ENCODE measurements around the gene CATSPER1. TPM values are rescaled to one million over a fixed set of nuclear protein-coding genes. Genes with fewer than 3 reads are reported as not detected.
"Not testable (repeated sequence)": the region's sequence is repeated elsewhere in the genome, so short reads cannot be mapped to it uniquely, and the experiment has no call there.

Gene CATSPER1
- total and polyA plus RNA-seq, 2 of the 8 experiments (the other 6 are each of a cell fraction or from before 2014, with no cell fraction given) = not detected

- H3K9me3 ChIP-seq (ENCODE audit: insufficient read depth in 2 of 2, low read depth in 1 of 2, low read length in 1 of 2); H3K36me3 ChIP-seq (ENCODE audit: control insufficient read depth in 2 of 4, insufficient read depth in 4 of 4, low read length in 3 of 4); H3K4me2 ChIP-seq (ENCODE audit: insufficient read depth in 1 of 2, low read depth in 2 of 2, low read length in 2 of 2); H2BK20ac ChIP-seq (ENCODE audit: low read length); H3K23me2 ChIP-seq (ENCODE audit: low read depth, low read length); H3K4ac ChIP-seq (replicated peaks; ENCODE audit: insufficient read length, low read depth, low read length); H3K4me1 ChIP-seq (replicated peaks in 1 of 4; ENCODE audit: control insufficient read depth in 3 of 4, insufficient read depth in 4 of 4, low read length in 3 of 4); H3K14ac ChIP-seq (ENCODE audit: insufficient read length); H4K20me1 ChIP-seq (replicated peaks in 1 of 2; ENCODE audit: control insufficient read depth in 1 of 2, insufficient read depth in 2 of 2, low read length in 2 of 2); H2AK5ac ChIP-seq (ENCODE audit: low read depth, low read length); H3K27ac ChIP-seq (ENCODE audit: low read depth, low read length); H2BK120ac ChIP-seq (replicated peaks; ENCODE audit: low read depth, low read length); H4K5ac ChIP-seq (ENCODE audit: insufficient read length, low read depth, low read length); H2AFZ ChIP-seq (ENCODE audit: low read length); H4K8ac ChIP-seq (ENCODE audit: extremely low read depth, insufficient read depth, low read length); H3K18ac ChIP-seq (ENCODE audit: extremely low read depth, low read length); H2BK5ac ChIP-seq (ENCODE audit: low read depth, low read length); H3K79me2 ChIP-seq (ENCODE audit: control insufficient read depth in 1 of 2, insufficient read depth in 2 of 2, low read length in 2 of 2); FAIRE-seq; H4K91ac ChIP-seq (replicated peaks; ENCODE audit: insufficient read length, low read length); H3K4me3 ChIP-seq (ENCODE audit: extremely low read depth in 1 of 4, insufficient read depth in 2 of 4, low read depth in 3 of 4, low read length in 4 of 4); H3K23ac ChIP-seq (ENCODE audit: insufficient read length); H3K79me1 ChIP-seq (ENCODE audit: low read depth, low read length); H2BK15ac ChIP-seq (ENCODE audit: low read length); H3K56ac ChIP-seq (replicated peaks; ENCODE audit: insufficient read length, low read depth, low read length); H3K9ac ChIP-seq (replicated peaks in 1 of 4; ENCODE audit: extremely low read depth in 1 of 4, low read depth in 3 of 4, low read length in 3 of 4); DNase-seq (ENCODE audit: low read depth in 1 of 2, low spot score in 2 of 2): not testable (repeated sequence)
- ChIA-PET POLR2A (ENCODE audit: partially characterized antibody) (interaction anchor here (1.7 kb wide), 1 partner anchor 21 kb away, joined by 6 read pairs; the partner anchor contains the start of genes BANF1 and EIF1AD), CTCF (ENCODE audit: partially characterized antibody) (interaction anchor here (1.0 to 4.1 kb wide), 18 partner anchors 10 to 171 kb away, joined by 3 to 39 read pairs (median 9); partner anchors contain the start of genes BANF1, CST6, CTSW and EIF1AD)
- 88% methylated on average over 4 of the region's 5 CpGs; no CpG with 5 or more reads in 1 of the 2 experiments for WGBS, 2 experiments (ENCODE audit: extremely low coverage in 1 of 2, insufficient coverage in 1 of 2, insufficient read length in 1 of 2, insufficient replicate concordance in 2 of 2, low coverage in 1 of 2, low lambda C conversion rate in 2 of 2, missing lambda C conversion rate in 1 of 2)
- Histone ChIP-seq H2BK12ac (ENCODE audit: low read depth, low read length) (peak overlapping the region; percentile 39; the same call in 1 of the 2 replicates), H3K27me3 (replicated peaks in 1 of 4; ENCODE audit: control insufficient read depth in 3 of 4, extremely low read depth in 1 of 4, insufficient read depth in 3 of 4, low read length in 3 of 4) (peaks cover 0 to 18% (median 5%) of the 10 kb centered on the region in 4 experiments; a peak in 4 of 7 replicates)
Measured at GRCh38 chr11:66023186-66023440, 3.2 kb downstream of the CATSPER1 start.
